Ishikawa (cell line): Measurements from ENCODE around the gene PLPP7.

Experiments used
- CEBPB ChIP-seq: IDR thresholded peaks from 2 replicates; pipeline ENCODE4 v1.6.1; 2012
- CREB1 ChIP-seq: IDR thresholded peaks from 2 replicates; pipeline ENCODE4 v1.6.1; 2012; ENCODE audit warnings: low read depth
- EGR1 ChIP-seq: IDR thresholded peaks from 2 replicates; pipeline ENCODE4 v1.6.1; 2012
- EP300 ChIP-seq: IDR thresholded peaks from 2 replicates; pipeline ENCODE4 v1.6.1; 2012; ENCODE audit warnings: borderline replicate concordance
- FOXM1 ChIP-seq: IDR thresholded peaks from 2 replicates; pipeline ENCODE4 v1.6.1; 2012; ENCODE audit warnings: low read depth, borderline replicate concordance
- RAD21 ChIP-seq: IDR thresholded peaks from 2 replicates; pipeline ENCODE4 v1.6.1; 2012; ENCODE audit warnings: low read depth
- REST ChIP-seq: IDR thresholded peaks from 2 replicates; pipeline ENCODE4 v1.6.1; 2012; ENCODE audit warnings: low read depth, mild to moderate bottlenecking
- TAF1 ChIP-seq: IDR thresholded peaks from 2 replicates; pipeline ENCODE4 v1.6.1; 2012; ENCODE audit warnings: low read depth, mild to moderate bottlenecking
- USF1 ChIP-seq: IDR thresholded peaks from 2 replicates; pipeline ENCODE4 v1.6.1; 2012
- YY1 ChIP-seq: IDR thresholded peaks from 2 replicates; pipeline ENCODE4 v1.6.1; 2012; ENCODE audit warnings: low read depth
- TF ChIP-seq, protein P1 (sequence below): IDR thresholded peaks from 2 replicates; pipeline ENCODE4 v1.6.1; 2012

DNA sequence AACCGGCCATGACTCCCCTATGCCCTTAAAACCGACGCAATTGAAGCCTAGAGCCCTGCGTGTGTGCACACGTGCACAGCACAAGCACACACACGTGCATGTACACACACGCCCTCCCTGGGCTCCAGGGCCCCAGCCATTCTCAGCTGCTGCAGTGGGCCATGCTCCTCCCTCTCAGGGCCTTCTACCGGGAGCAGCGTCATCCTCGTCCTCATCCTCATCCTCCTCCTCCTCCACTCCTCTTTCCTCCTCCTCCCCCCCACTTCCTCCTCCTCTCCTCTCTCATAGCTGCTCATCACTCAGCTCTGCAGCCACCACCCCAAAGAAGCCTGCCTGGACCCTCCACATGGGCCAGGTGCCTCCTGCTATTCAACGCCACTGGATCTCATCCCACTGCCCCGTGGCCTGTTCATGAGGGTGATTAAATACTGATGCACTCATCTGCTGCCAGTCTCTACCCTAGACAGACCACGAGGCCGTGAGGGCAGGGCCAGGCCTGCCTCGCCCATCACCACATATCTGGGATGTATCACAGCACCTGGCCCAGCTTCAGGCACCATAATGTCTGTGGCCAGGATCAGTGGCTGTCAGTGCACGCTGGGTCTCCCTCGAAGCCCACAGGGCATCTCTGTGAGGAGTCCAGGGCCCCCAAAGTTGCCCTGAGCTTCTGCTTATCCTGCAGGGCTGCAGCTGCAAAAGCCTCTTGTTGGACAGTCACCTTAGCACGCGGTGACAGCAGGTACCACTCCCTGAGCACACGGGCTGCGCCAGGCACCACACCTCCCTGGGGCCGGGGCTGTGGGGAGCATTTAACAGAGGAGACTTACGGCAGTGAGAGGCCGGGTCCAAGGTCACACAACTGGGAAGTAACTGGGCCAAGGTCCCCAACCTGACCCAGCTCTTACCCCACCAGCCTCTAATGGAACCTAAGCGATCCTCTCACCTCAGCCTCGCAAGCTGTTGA, 23.0 kb upstream of the PLPP7 start:
- TF ChIP-seq USF1 (no peak), CEBPB (no peak), REST (no peak), EP300 (no peak), FOXM1 (no peak), TAF1 (no peak), RAD21 (no peak), CREB1 (no peak), EGR1 (no peak), YY1 (no peak)
- TF ChIP-seq, protein P1, sequence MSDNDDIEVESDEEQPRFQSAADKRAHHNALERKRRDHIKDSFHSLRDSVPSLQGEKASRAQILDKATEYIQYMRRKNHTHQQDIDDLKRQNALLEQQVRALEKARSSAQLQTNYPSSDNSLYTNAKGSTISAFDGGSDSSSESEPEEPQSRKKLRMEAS = no peak
